GM12878 (cell line): ENCODE measurements around the gene CA10. TPM values are rescaled to one million over a fixed set of nuclear protein-coding genes. Genes with fewer than 3 reads are reported as not detected.

Experiments used
- ATAC-seq: fragments of 200-7000 bp; cut with Tn5 transposase; 3 replicates; pipeline ENCODE4 v1.9.1; 2020; ENCODE audit warnings: mild to moderate bottlenecking, moderate library complexity
- BruUV-seq: library from RNA; stranded (reverse); fragments of 400-500 nt; replicated peaks from 2 replicates; lab custom pipeline; 2021; lab: Mats Ljungman, UMichigan
- CTCF ChIA-PET: fragments of 300-600 bp; sonication (Branson Sonifier 250); formaldehyde crosslinking; extraction: SDS; loops from one replicate; lab custom pipeline; 2021; ENCODE audit warnings: inconsistent platforms; lab: Yijun Ruan, JAX
- POLR2A ChIA-PET: fragments of 350-600 bp; formaldehyde crosslinking; extraction: SDS; loops from one replicate; lab custom pipeline; 2021; ENCODE audit warnings: inconsistent platforms; lab: Charles Lee
- RAD21 ChIA-PET: fragments of 300-600 bp; sonication (Branson Sonifier 250); formaldehyde crosslinking; loops from one replicate; lab custom pipeline; 2023; ENCODE audit warnings: antibody characterized with exemption; ENCODE audit not compliant: unreplicated experiment; lab: Charles Lee
- SMC1A ChIA-PET: fragments of 300-600 bp; sonication (Branson Sonifier 250); formaldehyde crosslinking; loops from one replicate; lab custom pipeline; 2023; ENCODE audit not compliant: unreplicated experiment, uncharacterized antibody; lab: Charles Lee
- DNase-seq: peaks from one replicate; pipeline ENCODE4 v3.0.0-alpha.2; 2011; ENCODE audit warnings: low read depth, low spot score
- FAIRE-seq: peaks from 3 replicates; lab custom pipeline; 2011; peaks lifted over from hg19 to GRCh38; lab: Jason Lieb, UNC
- H2AFZ ChIP-seq: 2 replicates; pipeline ENCODE4 v1.6.0; 2011; ENCODE audit warnings: low read depth, low read length, control low read depth; ENCODE audit not compliant: control insufficient read depth
- H3K27ac ChIP-seq: 2 replicates; pipeline ENCODE4 v1.5.1; 2011; ENCODE audit warnings: control low read depth; ENCODE audit not compliant: control insufficient read depth, insufficient read depth
- H3K27me3 ChIP-seq, 2 experiments: replicated peaks in 1 of 2; 2 replicates each; pipeline versions ENCODE4 v1.6.0 to v1.6.1; 2011; ENCODE audit warnings: low read length in 1 of 2; ENCODE audit not compliant: control insufficient read depth in 2 of 2, insufficient read depth in 2 of 2
- H3K36me3 ChIP-seq, 2 experiments: 2 replicates each; pipeline ENCODE4 v1.5.1; 2011; ENCODE audit warnings: low read length in 1 of 2; ENCODE audit not compliant: control insufficient read depth in 2 of 2, insufficient read depth in 2 of 2
- H3K4me1 ChIP-seq: 2 replicates; pipeline ENCODE4 v1.6.1; 2011; ENCODE audit warnings: mild to moderate bottlenecking, low read length, moderate library complexity, mixed read lengths; ENCODE audit not compliant: control insufficient read depth, insufficient read depth
- H3K4me2 ChIP-seq: 2 replicates; pipeline ENCODE4 v1.6.0; 2011; ENCODE audit warnings: control low read depth; ENCODE audit not compliant: control insufficient read depth, insufficient read depth
- H3K4me3 ChIP-seq: fragments of 200-600 bp; sonication (generic); 2 replicates; pipeline ENCODE4 v1.5.1; 2016
- H3K79me2 ChIP-seq: 2 replicates; pipeline ENCODE4 v1.6.0; 2011; ENCODE audit warnings: low read length; ENCODE audit not compliant: control insufficient read depth, insufficient read depth
- H3K9ac ChIP-seq: 2 replicates; pipeline ENCODE4 v1.8.0; 2011; ENCODE audit warnings: low read length, control low read depth, mixed read lengths; ENCODE audit not compliant: control insufficient read depth, insufficient read depth
- H3K9me3 ChIP-seq: replicated peaks from 3 replicates; pipeline ENCODE4 v1.5.1; 2011; ENCODE audit warnings: mild to moderate bottlenecking, low read length; ENCODE audit not compliant: control insufficient read depth, insufficient read depth
- H4K20me1 ChIP-seq: 2 replicates; pipeline ENCODE4 v1.6.0; 2011; ENCODE audit not compliant: control insufficient read depth, insufficient read depth
- CHD2 ChIP-seq: IDR thresholded peaks from 2 replicates; pipeline ENCODE4 v1.6.1; 2011; ENCODE audit warnings: low read depth, low read length, improper control_type of control experiment, borderline replicate concordance
- JUNB ChIP-seq: IDR thresholded peaks from 2 replicates; pipeline ENCODE4 v1.6.1; 2016; ENCODE audit warnings: antibody characterized with exemption, mild to moderate bottlenecking
- NKRF ChIP-seq: fragments of 450-650 bp; conservative IDR thresholded peaks from 2 replicates; pipeline ENCODE4 v1.6.1; 2017; ENCODE audit warnings: mild to moderate bottlenecking, moderate library complexity
- PAX5 ChIP-seq: IDR thresholded peaks from 2 replicates; pipeline ENCODE4 v1.6.1; 2011; ENCODE audit warnings: low read depth, low read length, borderline replicate concordance
- RBBP5 ChIP-seq: fragments of 200-600 bp; sonication (generic); conservative IDR thresholded peaks from 2 replicates; pipeline ENCODE4 v1.6.1; 2016
- REST ChIP-seq: IDR thresholded peaks from 2 replicates; pipeline ENCODE4 v1.6.1; 2012; ENCODE audit warnings: mild to moderate bottlenecking, low read depth, low read length
- ZNF274 ChIP-seq: IDR thresholded peaks from one replicate; pipeline ENCODE4 v1.8.0; 2011; ENCODE audit not compliant: insufficient read length, insufficient read depth
- WGBS: methylation state at CpG from one replicate; pipeline ENCODE4 v1.1.6; 2016; ENCODE audit warnings: low lambda C conversion rate; ENCODE audit not compliant: insufficient replicate concordance, insufficient coverage; ENCODE audit errors: missing lambda C conversion rate; 5-methylcytosine and 5-hydroxymethylcytosine counted together
- in situ Hi-C: fragments of 300-500 bp; cut with MboI; formaldehyde crosslinking; loops from 9 replicates; pipeline ENCODE4 v1.14.3; 2018; ENCODE audit warnings: mixed read lengths
- intact Hi-C: fragments of 100-400 bp; cut with micrococcal nuclease; formaldehyde crosslinking; loops from one replicate; pipeline ENCODE4 v1.14.2; 2022; ENCODE audit not compliant: unreplicated experiment
- polyA plus RNA-seq, 11 experiments: library from polyadenylated mRNA; depleted of rRNA in 4 of 11; unstranded in 6 of 11; stranded (reverse) in 5 of 11; fragments of >200 nt; fragmentation: Nextera tagmentation in 4 of 11; fragmentation: Illumina TruSeq in 1 of 11; extraction: Ambion mirVana in 4 of 11; extraction: Trizol in 1 of 11; gene quantifications; 1 replicate in 1 of 11; 2 replicates in 10 of 11; pipeline versions ENCODE4 v1.2.1 to v1.2.3, GENCODE V29; 2011 to 2016; ENCODE audit warnings: inconsistent platforms in 2 of 11, missing spikeins in 2 of 11, low read depth in 1 of 11
- total RNA-seq, 4 experiments: library from RNA; depleted of rRNA in 3 of 4; stranded (reverse); fragments of >200 nt in 3 of 4; fragmentation: Illumina TruSeq in 1 of 4; extraction: Trizol in 1 of 4; gene quantifications; 2 replicates each; pipeline versions ENCODE4 v1.2.1 to v1.2.3, GENCODE V29; 2013 to 2021

Gene CA10
- total and polyA plus RNA-seq, 10 of the 15 experiments (the other 5 are each of a cell fraction or from before 2014, with no cell fraction given): not detected

GRCh38 chr17:51852603-51853002 is 305.9 kb downstream of the CA10 start (continued):
- TF ChIP-seq REST: no peak
- TF ChIP-seq NKRF: no peak

GRCh38 chr17:51850201-51850600 is 308.3 kb downstream of the CA10 start:
- Histone ChIP-seq H3K9ac (no peak overlapping the region), H4K20me1 (no peaks in the 10 kb centered on the region), H3K4me3 (no peak overlapping the region), H3K4me1 (no peaks in the 10 kb centered on the region), H2AFZ (no peak overlapping the region), H3K79me2 (no peaks in the 10 kb centered on the region), H3K27ac (no peak overlapping the region), H3K36me3 (no peaks in the 10 kb centered on the region), H3K9me3 (no peaks in the 10 kb centered on the region), H3K27me3 (no peaks in the 10 kb centered on the region), H3K4me2 (no peak overlapping the region)
- WGBS: 17% methylated on average over 3 of the region's 3 CpGs
- ChIA-PET CTCF (interaction anchor here (1.1 kb wide), 1 partner anchor 9 kb away, joined by 4 read pairs; no protein-coding TSS in a partner anchor), POLR2A (no interaction called here), SMC1A (no interaction called here), RAD21 (no interaction called here)
- no peak for DNase-seq
- no peak for ATAC-seq
- in situ Hi-C loops (no loop called here), intact Hi-C loops (no loop called here)
- TF ChIP-seq CHD2 (no peak), RBBP5 (no peak), ZNF274 (no peak), PAX5 (no peak), JUNB (no peak)
- BruUV-seq: no TSS peak
- no peak for FAIRE-seq
